Osteoblast (primary cell): ENCODE results near the gene EHD1. TPM values are rescaled to one million over a fixed set of nuclear protein-coding genes. Genes with fewer than 3 reads are reported as not detected.
A peak's percentile ranks its signal among the peaks of the same experiment; 100 is the strongest.

ENCODE experiments used
- DNase-seq: peaks from one replicate; pipeline ENCODE4 v3.0.0; 2011; ENCODE audit warnings: low spot score, mixed read lengths; ENCODE audit not compliant: insufficient read length; ENCODE audit errors: missing footprints
- H2AFZ ChIP-seq: 2 replicates; pipeline ENCODE4 v1.6.0; 2011; ENCODE audit warnings: mild to moderate bottlenecking, low read length
- H3K27ac ChIP-seq: 2 replicates; pipeline ENCODE4 v1.5.1; 2011; ENCODE audit warnings: mild to moderate bottlenecking, low read depth, low read length, moderate library complexity
- H3K27me3 ChIP-seq: 2 replicates; pipeline ENCODE4 v1.6.0; 2012; ENCODE audit warnings: mild to moderate bottlenecking, control low read depth, inconsistent platforms, low read length, moderate library complexity; ENCODE audit not compliant: insufficient read depth
- H3K36me3 ChIP-seq: 2 replicates; pipeline ENCODE4 v1.5.1; 2011; ENCODE audit warnings: mild to moderate bottlenecking, low read length, control low read depth, moderate library complexity; ENCODE audit not compliant: insufficient read depth
- H3K4me1 ChIP-seq: 2 replicates; pipeline ENCODE4 v1.5.1; 2011; ENCODE audit warnings: mild to moderate bottlenecking, low read length, control low read depth, moderate library complexity; ENCODE audit not compliant: insufficient read depth
- H3K4me2 ChIP-seq: 2 replicates; pipeline ENCODE4 v1.6.0; 2011; ENCODE audit warnings: mild to moderate bottlenecking, low read length; ENCODE audit not compliant: insufficient read depth
- H3K4me3 ChIP-seq: fragments of 200-600 bp; sonication (generic); 3 replicates; pipeline ENCODE4 v1.5.1; 2012; ENCODE audit warnings: mild to moderate bottlenecking, low read length, inconsistent platforms; ENCODE audit not compliant: insufficient read depth
- H3K79me2 ChIP-seq: 2 replicates; pipeline ENCODE4 v1.6.0; 2012; ENCODE audit warnings: mild to moderate bottlenecking, low read length, control low read depth, inconsistent platforms; ENCODE audit not compliant: insufficient read depth
- H3K9me3 ChIP-seq: 2 replicates; pipeline ENCODE4 v1.5.1; 2011; ENCODE audit warnings: low read depth, low read length, control low read depth
- H4K20me1 ChIP-seq: 2 replicates; pipeline ENCODE4 v1.6.0; 2012; ENCODE audit warnings: mild to moderate bottlenecking, low read length, control low read depth; ENCODE audit not compliant: insufficient read depth
- total RNA-seq: library from RNA; depleted of rRNA; stranded (reverse); fragments of >200 nt; gene quantifications from 2 replicates; pipeline ENCODE4 v1.2.3, GENCODE V29; 2012
- TF ChIP-seq, protein P1 (sequence below): IDR thresholded peaks from 2 replicates; pipeline ENCODE4 v1.5.1; 2011; ENCODE audit warnings: mild to moderate bottlenecking, low read depth, low read length, moderate library complexity; ENCODE audit errors: extremely low read depth

Gene EHD1
- total RNA-seq, 1 donor = 51.4 TPM

DNA sequence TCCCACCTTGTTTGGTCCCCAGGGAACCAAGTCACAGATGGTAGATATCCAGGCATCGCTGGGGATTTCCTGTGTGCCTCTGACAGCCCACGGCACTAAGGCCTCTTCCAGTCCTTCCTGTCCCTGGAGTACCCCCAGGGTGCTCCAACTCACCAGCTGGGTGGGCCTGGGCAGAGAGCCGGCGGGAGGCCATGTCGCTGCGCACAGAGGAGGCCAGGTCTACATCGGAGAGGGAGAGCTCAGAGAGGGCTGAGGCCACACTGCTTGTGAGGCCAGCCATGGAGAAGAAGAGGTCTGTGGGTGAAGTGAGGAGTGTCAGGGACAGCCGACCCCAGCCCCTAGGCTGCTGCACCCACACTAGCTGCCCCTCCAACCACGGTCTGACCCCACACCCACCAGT is 33.3 kb upstream of the EHD1 start:
- peaks cover 31% of the 10 kb centered on the region for H3K36me3 ChIP-seq
- no peak overlapping the region for H2AFZ ChIP-seq

DNA sequence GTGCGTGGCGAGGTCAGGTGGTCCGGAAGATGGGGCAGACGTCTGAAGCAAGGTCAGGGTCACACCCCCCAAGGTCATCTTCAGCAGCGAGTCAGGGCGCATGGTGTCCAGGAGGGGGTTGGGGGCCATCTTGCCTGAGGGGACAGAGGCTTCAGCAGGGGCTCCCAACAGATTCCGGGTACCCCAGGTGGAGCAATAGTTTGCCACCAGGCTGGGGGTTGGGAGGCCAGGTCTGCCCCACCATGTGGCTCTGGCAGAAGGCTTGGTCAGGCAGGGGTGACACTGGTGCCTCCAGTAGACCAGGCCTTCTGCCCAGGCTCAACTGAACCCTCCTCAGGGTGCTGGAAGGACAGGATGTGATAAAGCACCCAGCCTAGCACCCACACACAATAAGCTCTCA is 32.7 kb upstream of the EHD1 start:
- peaks cover 31% of the 10 kb centered on the region for H3K36me3 ChIP-seq
- DNase-seq = peak; percentile 80
- H4K20me1 ChIP-seq = no peaks in the 10 kb centered on the region
- no peak overlapping the region for H2AFZ ChIP-seq
- H3K27me3 ChIP-seq = no peaks in the 10 kb centered on the region
- TF ChIP-seq, protein P1, sequence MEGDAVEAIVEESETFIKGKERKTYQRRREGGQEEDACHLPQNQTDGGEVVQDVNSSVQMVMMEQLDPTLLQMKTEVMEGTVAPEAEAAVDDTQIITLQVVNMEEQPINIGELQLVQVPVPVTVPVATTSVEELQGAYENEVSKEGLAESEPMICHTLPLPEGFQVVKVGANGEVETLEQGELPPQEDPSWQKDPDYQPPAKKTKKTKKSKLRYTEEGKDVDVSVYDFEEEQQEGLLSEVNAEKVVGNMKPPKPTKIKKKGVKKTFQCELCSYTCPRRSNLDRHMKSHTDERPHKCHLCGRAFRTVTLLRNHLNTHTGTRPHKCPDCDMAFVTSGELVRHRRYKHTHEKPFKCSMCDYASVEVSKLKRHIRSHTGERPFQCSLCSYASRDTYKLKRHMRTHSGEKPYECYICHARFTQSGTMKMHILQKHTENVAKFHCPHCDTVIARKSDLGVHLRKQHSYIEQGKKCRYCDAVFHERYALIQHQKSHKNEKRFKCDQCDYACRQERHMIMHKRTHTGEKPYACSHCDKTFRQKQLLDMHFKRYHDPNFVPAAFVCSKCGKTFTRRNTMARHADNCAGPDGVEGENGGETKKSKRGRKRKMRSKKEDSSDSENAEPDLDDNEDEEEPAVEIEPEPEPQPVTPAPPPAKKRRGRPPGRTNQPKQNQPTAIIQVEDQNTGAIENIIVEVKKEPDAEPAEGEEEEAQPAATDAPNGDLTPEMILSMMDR = no peak
- H3K4me2 ChIP-seq = no peak overlapping the region
- H3K4me3 ChIP-seq = no peak overlapping the region
- no peak overlapping the region for H3K27ac ChIP-seq
- H3K9me3 ChIP-seq = no peaks in the 10 kb centered on the region
- peaks cover 14% of the 10 kb centered on the region for H3K79me2 ChIP-seq
- H3K4me1 ChIP-seq = peaks cover 5% of the 10 kb centered on the region

More for the DNA sequence above, 33.3 kb upstream of the EHD1 start:
- Histone ChIP-seq H3K79me2 (peaks cover 19% of the 10 kb centered on the region), H4K20me1 (no peaks in the 10 kb centered on the region), H3K27me3 (no peaks in the 10 kb centered on the region), H3K27ac (no peak overlapping the region), H3K9me3 (no peaks in the 10 kb centered on the region), H3K4me2 (no peak overlapping the region), H3K4me3 (no peak overlapping the region), H3K4me1 (peaks cover 11% of the 10 kb centered on the region)
- TF ChIP-seq, protein P1 = no peak
- DNase-seq = no peak

DNA sequence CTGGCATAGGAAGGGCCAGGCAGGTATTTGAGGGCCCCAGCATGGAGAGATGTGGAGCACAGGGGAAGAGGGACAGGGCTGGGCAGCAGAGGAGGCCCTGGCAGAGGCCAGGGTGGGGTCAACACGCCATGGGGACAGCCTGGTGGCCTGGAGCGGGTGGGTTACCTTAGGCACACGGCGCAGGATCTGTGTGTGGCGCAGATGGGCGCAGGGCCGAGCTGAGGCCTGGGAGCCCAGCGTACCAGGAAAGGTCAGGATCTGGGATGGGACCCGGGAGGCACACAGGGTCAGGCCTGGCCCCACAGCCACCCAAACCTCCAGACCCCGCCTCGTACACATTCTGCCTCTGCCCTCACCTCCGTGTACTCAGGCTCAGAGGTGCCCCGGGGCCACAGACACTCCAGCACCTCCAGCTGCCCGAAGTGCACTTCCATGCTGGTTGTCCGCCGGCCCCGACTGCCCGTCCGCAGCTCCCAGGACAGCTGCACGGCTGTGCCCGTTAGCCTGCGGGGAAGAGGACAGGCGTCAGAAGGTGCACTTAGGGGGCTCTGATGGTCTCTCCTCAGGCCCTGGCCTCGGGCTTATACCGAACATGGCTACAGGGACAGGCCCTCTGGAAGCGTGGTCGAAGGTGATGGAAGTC is 32.2 kb upstream of the EHD1 start:
- H3K27ac ChIP-seq = no peak overlapping the region
- H4K20me1 ChIP-seq = no peaks in the 10 kb centered on the region
- H3K27me3 ChIP-seq = no peaks in the 10 kb centered on the region
- H2AFZ ChIP-seq = no peak overlapping the region
- peaks cover 8% of the 10 kb centered on the region for H3K79me2 ChIP-seq
- H3K9me3 ChIP-seq = no peaks in the 10 kb centered on the region
- DNase-seq = no peak
- TF ChIP-seq, protein P1 = no peak
- no peak overlapping the region for H3K4me3 ChIP-seq
- peaks cover 33% of the 10 kb centered on the region for H3K36me3 ChIP-seq
- no peaks in the 10 kb centered on the region for H3K4me1 ChIP-seq
- H3K4me2 ChIP-seq = no peak overlapping the region

DNA sequence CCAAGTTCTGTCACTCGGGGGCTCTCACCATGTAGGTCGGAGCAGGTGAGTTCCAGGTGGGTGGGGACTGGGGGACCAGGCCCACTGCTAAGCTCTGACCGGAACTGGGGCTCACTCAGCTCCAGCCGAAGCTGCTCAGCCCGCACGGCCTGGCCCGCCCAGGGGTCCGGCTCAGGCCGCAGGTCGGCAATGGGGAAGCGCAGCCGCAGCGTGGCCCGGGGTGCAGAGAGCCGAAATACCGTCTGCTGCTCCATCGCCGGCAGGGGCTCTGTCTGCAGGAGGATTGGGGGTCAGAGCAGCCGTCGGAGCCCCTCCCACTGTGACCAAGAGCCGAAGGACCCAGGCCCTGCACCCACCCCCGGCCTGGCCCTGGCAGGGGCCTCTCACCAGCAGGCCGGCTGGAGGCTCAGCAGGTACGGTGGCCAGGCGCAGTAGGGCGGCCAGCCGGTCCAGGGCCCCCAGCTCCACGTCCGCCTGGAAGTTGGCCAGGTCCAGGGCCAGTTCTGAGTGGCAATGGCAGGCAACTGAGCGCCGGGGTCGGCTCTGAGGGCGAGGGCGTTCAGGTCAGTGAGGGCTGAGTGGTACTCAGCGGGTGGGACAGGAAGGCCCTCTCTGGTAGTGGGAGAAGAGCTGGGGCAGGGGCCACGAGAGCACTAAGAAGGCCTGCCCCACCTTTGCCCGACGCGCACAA is 31.4 kb upstream of the EHD1 start:
- Histone ChIP-seq H3K4me2 (no peak overlapping the region), H4K20me1 (no peaks in the 10 kb centered on the region), H3K4me1 (no peaks in the 10 kb centered on the region), H3K4me3 (no peak overlapping the region), H3K27me3 (no peaks in the 10 kb centered on the region), H3K9me3 (no peaks in the 10 kb centered on the region), H3K36me3 (peaks cover 38% of the 10 kb centered on the region), H2AFZ (no peak overlapping the region), H3K27ac (no peak overlapping the region), H3K79me2 (peaks cover under 1% of the 10 kb centered on the region)
- DNase-seq = no peak
- TF ChIP-seq, protein P1 = no peak
